Cardiac fibroblast (primary cell): ENCODE results near the gene ZNF396.

Experiments used
- DNase-seq, 2 donors: peaks; one replicate each; pipeline versions ENCODE4 v3.0.0 to v3.0.0-alpha.2; 2010; ENCODE audit warnings: low read depth in 2 of 2
- H3K4me3 ChIP-seq, 2 donors: replicated peaks in 1 of 2; 1 replicate in 1 of 2; 2 replicates in 1 of 2; pipeline ENCODE4 v1.5.1; 2011; ENCODE audit warnings: low read depth in 2 of 2, low read length in 2 of 2, mild to moderate bottlenecking in 2 of 2, moderate library complexity in 1 of 2
- CTCF ChIP-seq: IDR thresholded peaks from one replicate; pipeline ENCODE4 v1.5.1; 2011; ENCODE audit warnings: low read depth, mild to moderate bottlenecking, low read length, inconsistent platforms

Gene ZNF396

GRCh38 chr18:35415511-35416073, 38.5 kb upstream of the ZNF396 start:
- DNase-seq: peak; percentile 34 to 52
- H3K4me3 ChIP-seq: no peak overlapping the region
- no peak for TF ChIP-seq CTCF

- no peak overlapping the region for H3K4me3 ChIP-seq
- no peak for DNase-seq
- TF ChIP-seq CTCF: no peak
These were observed 36.0 kb upstream of the ZNF396 start for GRCh38 chr18:35413163-35413511.

- TF ChIP-seq CTCF: no peak
- no peak overlapping the region for H3K4me3 ChIP-seq
- no peak for DNase-seq
These were observed 34.7 kb upstream of the ZNF396 start for GRCh38 chr18:35411625-35412351.

- DNase-seq: no peak
- no peak for TF ChIP-seq CTCF
- no peak overlapping the region for H3K4me3 ChIP-seq
These were observed 33.4 kb upstream of the ZNF396 start for GRCh38 chr18:35410561-35410960.

GRCh38 chr18:35409911-35410310, 32.8 kb upstream of the ZNF396 start:
- no peak overlapping the region for H3K4me3 ChIP-seq
- peak in 1 of 2 donors; percentile 12 for DNase-seq

GRCh38 chr18:35408843-35409261, 31.7 kb upstream of the ZNF396 start:
- no peak for DNase-seq
- no peak for TF ChIP-seq CTCF
- no peak overlapping the region for H3K4me3 ChIP-seq

More at GRCh38 chr18:35409911-35410310, 32.8 kb upstream of the ZNF396 start:
- no peak for TF ChIP-seq CTCF
